ENCODE data around the gene SLC25A34. TPM values are rescaled to one million over a fixed set of nuclear protein-coding genes. Genes with fewer than 3 reads are reported as not detected.

The SLC25A34 gene
- total RNA-seq, 4 donors from 2014 or later, result 7.8 to 17.2 (median 13.8) TPM

GRCh38 chr1:15771836-15772515 is 35.9 kb downstream of the SLC25A34 start:
- no peaks in the 10 kb centered on the region for H3K4me1 ChIP-seq
- DNase-seq, result no peak
- no peak overlapping the region for H3K27ac ChIP-seq
- no peaks in the 10 kb centered on the region for H3K36me3 ChIP-seq
- no peak for TF ChIP-seq CTCF (IDR thresholded peaks at IDR 0.05 in 4 of 5, conservative IDR thresholded peaks at IDR 0.05 in 1 of 5)
- no peak for TF ChIP-seq POLR2A (IDR thresholded peaks at IDR 0.05)
- no peak for ATAC-seq
- H3K4me3 ChIP-seq, result no peak overlapping the region
- in situ Hi-C loops (cut with MboI; ENCODE audit: low sequenced_read_pairs in 4 of 4) (no loop called here), intact Hi-C loops (cut with DNase I; ENCODE audit: low total_unique reads) (no loop called here)
- no peaks in the 10 kb centered on the region for H3K9me3 ChIP-seq
- H3K27me3 ChIP-seq, result no peaks in the 10 kb centered on the region

DNA sequence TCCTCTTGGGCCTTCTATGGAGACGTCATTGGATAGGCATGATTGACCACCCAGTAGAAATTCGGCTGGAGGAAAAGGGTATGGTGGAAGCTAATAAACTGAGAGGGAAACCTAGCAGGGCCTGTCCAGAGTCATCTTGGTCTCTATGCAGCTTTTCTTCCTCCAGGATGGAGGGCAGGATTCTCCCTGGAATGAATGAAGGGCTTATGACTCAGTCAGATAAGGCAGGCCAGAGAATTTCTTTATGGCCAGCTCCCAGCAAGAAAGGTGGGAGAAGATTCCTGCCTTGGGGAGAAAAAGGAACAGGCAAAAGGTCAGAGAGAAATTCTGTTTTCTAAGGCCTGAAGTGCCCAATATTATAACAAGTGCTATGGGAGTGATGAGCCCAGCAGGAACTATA is 39.6 kb downstream of the SLC25A34 start:
- no peaks in the 10 kb centered on the region for H3K27me3 ChIP-seq
- H3K9me3 ChIP-seq, result no peaks in the 10 kb centered on the region
- in situ Hi-C loops (cut with MboI; ENCODE audit: low sequenced_read_pairs in 4 of 4) (no loop called here), intact Hi-C loops (cut with DNase I; ENCODE audit: low total_unique reads) (no loop called here)
- H3K4me1 ChIP-seq, result no peaks in the 10 kb centered on the region
- ATAC-seq, result no peak
- no peak for TF ChIP-seq POLR2A (IDR thresholded peaks at IDR 0.05)
- no peak for TF ChIP-seq CTCF (IDR thresholded peaks at IDR 0.05 in 4 of 5, conservative IDR thresholded peaks at IDR 0.05 in 1 of 5)
- H3K27ac ChIP-seq, result no peak overlapping the region
- no peak overlapping the region for H3K4me3 ChIP-seq
- DNase-seq, result no peak
- no peaks in the 10 kb centered on the region for H3K36me3 ChIP-seq

DNA sequence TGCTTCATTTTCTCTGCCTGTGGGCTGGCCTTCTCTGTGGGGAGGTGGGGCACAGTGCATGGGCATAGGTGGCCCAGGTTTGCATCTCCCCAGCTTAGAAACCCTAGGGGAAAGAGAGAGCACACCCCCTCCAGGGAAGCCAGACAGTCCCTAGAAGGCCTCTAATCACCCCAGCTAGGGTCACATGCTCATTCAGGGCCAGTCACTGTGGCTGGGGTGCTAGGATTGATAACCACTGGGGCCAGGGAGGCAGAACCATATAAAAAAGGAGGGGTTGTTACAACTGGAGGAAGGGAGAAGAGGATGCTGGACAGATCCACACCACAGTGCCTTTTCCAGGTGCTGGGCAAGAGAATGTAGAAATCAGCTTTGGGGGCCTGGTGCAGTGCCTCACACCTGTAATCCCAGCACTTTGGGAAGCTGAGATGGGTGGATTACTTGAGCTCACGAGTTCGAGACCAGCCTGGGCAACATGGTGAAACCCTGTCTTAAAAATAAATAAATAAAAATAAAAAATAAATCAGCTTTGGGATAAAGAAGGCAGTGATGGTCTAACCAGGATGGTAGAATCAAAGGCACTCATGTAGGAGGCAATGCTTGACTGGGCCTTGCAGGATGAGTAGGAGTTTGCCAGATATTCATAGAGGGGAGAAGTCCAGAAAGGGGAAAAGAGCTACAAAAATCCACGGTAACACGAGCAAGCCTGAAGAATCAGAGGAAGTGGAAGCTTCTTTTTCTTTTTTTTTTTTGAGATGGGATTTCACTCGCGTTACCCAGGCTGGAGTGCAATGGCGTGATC is 42.0 kb downstream of the SLC25A34 start:
- Histone ChIP-seq H3K9me3 (no peaks in the 10 kb centered on the region), H3K27me3 (no peaks in the 10 kb centered on the region), H3K27ac (no peak overlapping the region), H3K4me1 (no peaks in the 10 kb centered on the region), H3K4me3 (no peak overlapping the region), H3K36me3 (no peaks in the 10 kb centered on the region)
- intact Hi-C loops (cut with DNase I; ENCODE audit: low total_unique reads) (no loop called here), in situ Hi-C loops (cut with MboI; ENCODE audit: low sequenced_read_pairs in 4 of 4) (no loop called here)
- DNase-seq (no peak), ATAC-seq (no peak)
- TF ChIP-seq CTCF (IDR thresholded peaks at IDR 0.05 in 4 of 5, conservative IDR thresholded peaks at IDR 0.05 in 1 of 5) (no peak), POLR2A (IDR thresholded peaks at IDR 0.05) (no peak)

DNA sequence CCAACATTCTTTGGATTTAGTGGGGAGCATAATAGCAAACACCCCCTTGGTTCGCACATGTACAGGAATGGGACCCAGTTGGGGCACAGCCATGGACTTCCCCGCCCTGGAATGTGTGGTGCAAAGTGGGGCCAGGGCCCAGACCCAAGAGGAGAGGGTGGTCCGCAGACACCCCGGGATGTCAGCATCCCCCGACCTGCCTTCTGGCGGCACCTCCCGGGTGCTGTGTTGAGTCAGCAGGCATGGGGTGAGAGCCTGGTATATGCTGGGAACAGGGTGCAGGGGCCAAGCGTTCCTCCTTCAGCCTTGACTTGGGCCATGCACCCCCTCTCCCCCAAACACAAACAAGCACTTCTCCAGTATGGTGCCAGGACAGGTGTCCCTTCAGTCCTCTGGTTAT is 49.6 kb downstream of the SLC25A34 start:
- TF ChIP-seq CTCF (IDR thresholded peaks at IDR 0.05 in 4 of 5, conservative IDR thresholded peaks at IDR 0.05 in 1 of 5) (no peak), POLR2A (IDR thresholded peaks at IDR 0.05) (no peak)
- no peaks in the 10 kb centered on the region for H3K9me3 ChIP-seq
- H3K27me3 ChIP-seq, result no peaks in the 10 kb centered on the region
- peaks cover 0 to 3% of the 10 kb centered on the region in 2 donors for H3K4me1 ChIP-seq
- in situ Hi-C loops (cut with MboI; ENCODE audit: low sequenced_read_pairs in 4 of 4), result no loop called here
- no peak for DNase-seq
- intact Hi-C loops (cut with DNase I; ENCODE audit: low total_unique reads), result no loop called here
- no peaks in the 10 kb centered on the region for H3K36me3 ChIP-seq
- H3K27ac ChIP-seq, result no peak overlapping the region
- H3K4me3 ChIP-seq, result no peak overlapping the region
- ATAC-seq, result no peak

Data from gastrocnemius medialis (tissue), 4 donors.